Breast epithelium (tissue), 3 donors: ENCODE results near the gene WASHC1. TPM values are rescaled to one million over a fixed set of nuclear protein-coding genes. Genes with fewer than 3 reads are reported as not detected.

ENCODE experiments used
- total RNA-seq, 3 donors: library from RNA; depleted of rRNA; stranded (reverse); fragments of >200 nt; gene quantifications; one replicate each; pipeline ENCODE4 v1.1.0, GENCODE V29; 2016

Gene WASHC1
- total RNA-seq, 3 donors from 2014 or later, result 3.7 to 7.5 (median 7.5) TPM

Other genes with a start within 250 kb of the WASHC1 start
- gene FOXD4, start 89.0 kb upstream of the WASHC1 start, total RNA-seq, result under 1 TPM in 2 of 3 donors, not detected in 1; 0.33 to 0.44 TPM
- 10 to 100 TPM; 32.3 to 70.1 (median 36.4) TPM for gene ZNG1A, start 149.6 kb upstream of the WASHC1 start, total RNA-seq
- 10 to 100 TPM; 18.4 to 34.1 (median 20.8) TPM for gene DOCK8, start 185.4 kb upstream of the WASHC1 start, total RNA-seq